C4-2B (cell line): Measurements from ENCODE around the gene EFCAB8.

Experiments
- H3K27ac ChIP-seq: fragments of 450-650 bp; 2 replicates; pipeline ENCODE4 v1.5.1; 2017
- ZFX ChIP-seq: fragments of 450-650 bp; IDR thresholded peaks from 2 replicates; pipeline ENCODE4 v1.6.1; 2017
- TF ChIP-seq, protein P1 (sequence below): fragments of 450-650 bp; conservative IDR thresholded peaks from 2 replicates; pipeline ENCODE4 v1.5.1; 2017; ENCODE audit warnings: mild to moderate bottlenecking

The EFCAB8 gene

GRCh38 chr20:32980990-32981389, 122.3 kb downstream of the EFCAB8 start:
- TF ChIP-seq ZFX = no peak
- TF ChIP-seq, protein P1, sequence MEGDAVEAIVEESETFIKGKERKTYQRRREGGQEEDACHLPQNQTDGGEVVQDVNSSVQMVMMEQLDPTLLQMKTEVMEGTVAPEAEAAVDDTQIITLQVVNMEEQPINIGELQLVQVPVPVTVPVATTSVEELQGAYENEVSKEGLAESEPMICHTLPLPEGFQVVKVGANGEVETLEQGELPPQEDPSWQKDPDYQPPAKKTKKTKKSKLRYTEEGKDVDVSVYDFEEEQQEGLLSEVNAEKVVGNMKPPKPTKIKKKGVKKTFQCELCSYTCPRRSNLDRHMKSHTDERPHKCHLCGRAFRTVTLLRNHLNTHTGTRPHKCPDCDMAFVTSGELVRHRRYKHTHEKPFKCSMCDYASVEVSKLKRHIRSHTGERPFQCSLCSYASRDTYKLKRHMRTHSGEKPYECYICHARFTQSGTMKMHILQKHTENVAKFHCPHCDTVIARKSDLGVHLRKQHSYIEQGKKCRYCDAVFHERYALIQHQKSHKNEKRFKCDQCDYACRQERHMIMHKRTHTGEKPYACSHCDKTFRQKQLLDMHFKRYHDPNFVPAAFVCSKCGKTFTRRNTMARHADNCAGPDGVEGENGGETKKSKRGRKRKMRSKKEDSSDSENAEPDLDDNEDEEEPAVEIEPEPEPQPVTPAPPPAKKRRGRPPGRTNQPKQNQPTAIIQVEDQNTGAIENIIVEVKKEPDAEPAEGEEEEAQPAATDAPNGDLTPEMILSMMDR = no peak
- no peak overlapping the region for H3K27ac ChIP-seq

- TF ChIP-seq ZFX = no peak
- TF ChIP-seq, protein P1 = no peak
- H3K27ac ChIP-seq = no peak overlapping the region
Observed at GRCh38 chr20:32982617-32983458, 124.1 kb downstream of the EFCAB8 start.

DNA sequence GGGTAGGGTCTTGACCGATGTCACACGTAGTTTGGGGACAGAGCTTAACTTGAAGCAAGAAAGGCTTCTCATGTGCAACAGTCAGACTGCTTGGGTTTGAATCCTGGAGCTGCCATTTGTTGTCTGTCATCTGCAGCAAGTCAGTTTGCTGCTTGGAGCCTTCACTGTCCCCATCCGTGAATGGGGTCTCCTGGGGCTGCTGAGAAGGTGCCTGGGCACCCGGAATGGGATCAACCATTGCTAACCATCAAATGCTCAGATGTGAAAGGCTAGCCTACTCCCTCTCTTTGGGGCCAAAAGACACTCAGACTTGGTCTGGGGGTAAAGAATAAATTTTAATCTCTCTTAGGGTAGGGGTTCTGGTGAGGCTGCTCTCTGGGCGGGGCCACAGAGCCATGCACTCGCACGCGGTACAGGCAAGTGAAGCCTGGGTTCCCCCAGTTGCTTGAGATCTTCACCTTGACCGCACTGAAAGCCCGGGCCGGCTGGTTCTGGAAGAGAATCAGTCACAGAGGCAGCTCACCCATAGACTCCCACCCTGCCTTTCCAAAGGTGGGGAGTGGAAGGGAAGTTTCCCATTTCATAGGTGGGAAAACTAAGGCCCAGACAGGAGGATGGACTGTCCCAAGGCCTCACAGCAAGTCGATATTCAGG, 124.9 kb downstream of the EFCAB8 start:
- no peak for TF ChIP-seq ZFX
- TF ChIP-seq, protein P1 = no peak
- H3K27ac ChIP-seq = no peak overlapping the region

DNA sequence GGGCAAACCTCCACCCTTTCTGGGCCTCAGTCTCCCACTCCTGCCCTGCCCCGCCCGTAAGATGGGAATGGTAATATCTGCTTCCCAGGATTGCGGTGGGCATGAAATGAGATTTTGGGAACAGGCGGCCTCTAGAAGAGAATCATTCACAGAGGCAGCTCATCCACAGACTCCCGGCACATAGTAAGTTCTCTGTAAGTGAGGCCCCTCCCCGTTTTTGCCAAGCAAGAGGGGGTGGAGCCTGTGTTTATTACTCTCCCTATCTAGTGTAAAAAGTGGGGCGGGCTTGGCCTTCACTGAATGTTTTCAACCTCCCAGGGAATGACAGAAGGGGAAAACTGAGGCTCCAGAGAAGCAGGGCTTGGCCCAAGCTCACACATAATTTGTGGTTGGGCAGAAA, 125.5 kb downstream of the EFCAB8 start:
- no peak overlapping the region for H3K27ac ChIP-seq
- TF ChIP-seq ZFX = no peak
- TF ChIP-seq, protein P1 = no peak

- no peak overlapping the region for H3K27ac ChIP-seq
- TF ChIP-seq ZFX = no peak
- TF ChIP-seq, protein P1 = no peak
Observed at GRCh38 chr20:32984631-32985354, 126.1 kb downstream of the EFCAB8 start.

DNA sequence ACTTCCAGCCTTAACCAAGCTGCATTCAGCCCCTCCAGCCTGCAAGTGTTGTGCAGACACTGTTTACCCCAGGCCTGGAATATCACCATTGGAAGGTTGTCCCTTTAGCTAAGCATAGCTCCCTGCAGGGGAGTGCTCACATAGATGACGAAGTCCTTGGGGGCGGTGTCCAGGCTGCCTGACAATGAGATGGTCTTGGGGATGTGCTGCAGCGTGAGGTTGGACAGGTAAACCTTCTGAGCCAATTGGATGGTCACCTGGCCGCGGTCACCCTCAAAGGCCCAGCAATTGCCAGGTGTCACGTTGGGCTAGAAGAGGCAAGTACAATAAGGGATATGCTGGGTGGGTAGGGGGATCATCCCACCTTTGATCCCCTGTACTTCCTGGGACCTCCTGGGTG, 126.9 kb downstream of the EFCAB8 start:
- no peak for TF ChIP-seq ZFX
- TF ChIP-seq, protein P1 = no peak
- H3K27ac ChIP-seq = no peak overlapping the region
